Measurements from ENCODE around the gene PLA2G15.

GRCh38 chr16:68297908-68298307 lies 52.7 kb downstream of the PLA2G15 start:
- TF ChIP-seq CTCF (IDR thresholded peaks at IDR 0.05; ENCODE audit: insufficient read depth, low read depth, low read length) (no peak), EZH2 (IDR thresholded peaks at IDR 0.05; ENCODE audit: insufficient read depth, low read length) (no peak)
